Testis (tissue), 3 donors: ENCODE data around the gene TOX2. TPM values are rescaled to one million over a fixed set of nuclear protein-coding genes. Genes with fewer than 3 reads are reported as not detected.

Experiments
- DNase-seq: peaks from one replicate; pipeline ENCODE4 v3.0.0-alpha.2; 2019
- H3K27ac ChIP-seq, 2 donors: fragments of 200-600 bp; sonication (generic); one replicate each; pipeline ENCODE4 v1.5.1; 2019
- H3K27me3 ChIP-seq: fragments of 200-600 bp; sonication (generic); one replicate; pipeline ENCODE4 v1.5.1; 2019
- H3K36me3 ChIP-seq: fragments of 200-600 bp; sonication (generic); one replicate; pipeline ENCODE4 v1.5.1; 2017; ENCODE audit warnings: low read depth; ENCODE audit errors: missing control alignments
- H3K4me1 ChIP-seq: fragments of 200-600 bp; sonication (generic); one replicate; pipeline ENCODE4 v1.5.1; 2019
- H3K4me3 ChIP-seq, 2 donors: fragments of 200-600 bp; sonication (generic); one replicate each; pipeline ENCODE4 v1.5.1; 2017 to 2019
- H3K9me3 ChIP-seq: fragments of 200-600 bp; sonication (generic); one replicate; pipeline ENCODE4 v1.5.1; 2017
- POLR2A ChIP-seq: fragments of 450-650 bp; IDR thresholded peaks from one replicate; pipeline ENCODE4 v1.6.1; 2017; ENCODE audit warnings: antibody characterized with exemption, mild to moderate bottlenecking, moderate library complexity
- WGBS, 2 donors: methylation state at CpG; one replicate each; pipeline ENCODE4 v1.1.5; 2018; 5-methylcytosine and 5-hydroxymethylcytosine counted together
- intact Hi-C: fragments of 100-400 bp; cut with DNase I; formaldehyde crosslinking; loops from one replicate; pipeline ENCODE4 v1.15.1; 2023; ENCODE audit warnings: low total_unique reads
- polyA plus RNA-seq: library from polyadenylated mRNA; stranded (reverse); fragments of 350-450 nt; fragmentation: Illumina TruSeq; extraction: RNeasy Lipid Tissue Mini Kit (QIAGEN cat#74804); gene quantifications from one replicate; pipeline ENCODE4 v1.2.3, GENCODE V29; 2014; ENCODE audit warnings: low read depth, low replicate concordance; ENCODE audit not compliant: insufficient read depth
- total RNA-seq, 2 donors: library from RNA; depleted of rRNA; stranded (reverse); fragments of >200 nt; gene quantifications; one replicate each; pipeline ENCODE4 v1.2.3, GENCODE V29; 2016
- TF ChIP-seq, protein P1 (sequence below), 3 experiments: fragments of 450-650 bp in 2 of 3; fragments of 200-600 bp in 1 of 3; sonication (generic) in 1 of 3; IDR thresholded peaks; one replicate each; pipeline ENCODE4 v1.5.1; 2016 to 2019; ENCODE audit warnings: antibody characterized with exemption in 3 of 3, mild to moderate bottlenecking in 2 of 3, moderate library complexity in 1 of 3

TOX2 gene
- total and polyA plus RNA-seq, 3 donors from 2014 or later = 43.8 to 67.0 (median 48.1) TPM

DNA sequence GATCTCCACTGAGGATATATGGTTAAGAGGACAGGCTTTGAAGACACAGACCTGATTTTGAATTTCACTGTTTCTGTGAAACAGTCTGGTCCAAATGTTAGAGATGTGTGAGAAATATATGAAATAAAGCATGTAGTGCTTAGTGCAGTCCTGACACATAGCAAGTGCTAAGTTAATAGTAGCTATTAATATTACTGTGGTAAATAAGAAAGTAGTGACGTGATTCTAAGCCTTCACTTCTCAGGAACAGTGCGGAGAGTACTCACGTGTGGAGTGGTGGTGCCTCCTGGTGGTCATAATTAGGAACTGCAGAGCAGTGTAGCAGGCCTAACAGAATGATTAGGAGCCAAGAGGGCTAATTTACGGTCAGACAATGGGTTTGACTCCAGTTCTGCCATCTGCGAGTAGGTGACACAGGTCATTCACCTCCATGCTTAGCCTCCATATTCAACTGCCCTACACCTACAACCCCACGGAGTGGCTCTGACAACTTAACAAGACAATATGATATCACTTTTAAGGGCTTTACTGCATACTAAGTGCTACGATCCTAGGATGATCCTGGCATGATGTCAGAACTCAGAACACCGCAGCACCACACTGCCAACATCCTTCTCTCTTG lies 166.1 kb downstream of the TOX2 start:
- H3K27me3 ChIP-seq = no peaks in the 10 kb centered on the region
- no peak overlapping the region for H3K27ac ChIP-seq
- H3K4me3 ChIP-seq = no peak overlapping the region
- TF ChIP-seq POLR2A = no peak
- TF ChIP-seq, protein P1, sequence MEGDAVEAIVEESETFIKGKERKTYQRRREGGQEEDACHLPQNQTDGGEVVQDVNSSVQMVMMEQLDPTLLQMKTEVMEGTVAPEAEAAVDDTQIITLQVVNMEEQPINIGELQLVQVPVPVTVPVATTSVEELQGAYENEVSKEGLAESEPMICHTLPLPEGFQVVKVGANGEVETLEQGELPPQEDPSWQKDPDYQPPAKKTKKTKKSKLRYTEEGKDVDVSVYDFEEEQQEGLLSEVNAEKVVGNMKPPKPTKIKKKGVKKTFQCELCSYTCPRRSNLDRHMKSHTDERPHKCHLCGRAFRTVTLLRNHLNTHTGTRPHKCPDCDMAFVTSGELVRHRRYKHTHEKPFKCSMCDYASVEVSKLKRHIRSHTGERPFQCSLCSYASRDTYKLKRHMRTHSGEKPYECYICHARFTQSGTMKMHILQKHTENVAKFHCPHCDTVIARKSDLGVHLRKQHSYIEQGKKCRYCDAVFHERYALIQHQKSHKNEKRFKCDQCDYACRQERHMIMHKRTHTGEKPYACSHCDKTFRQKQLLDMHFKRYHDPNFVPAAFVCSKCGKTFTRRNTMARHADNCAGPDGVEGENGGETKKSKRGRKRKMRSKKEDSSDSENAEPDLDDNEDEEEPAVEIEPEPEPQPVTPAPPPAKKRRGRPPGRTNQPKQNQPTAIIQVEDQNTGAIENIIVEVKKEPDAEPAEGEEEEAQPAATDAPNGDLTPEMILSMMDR (IDR thresholded peaks at IDR 0.05) = peak; percentile 99 to 100 (median 99)
- no peaks in the 10 kb centered on the region for H3K4me1 ChIP-seq
- peak; percentile 90 for DNase-seq
- no peaks in the 10 kb centered on the region for H3K36me3 ChIP-seq
- H3K9me3 ChIP-seq = no peaks in the 10 kb centered on the region
- intact Hi-C loops = loop anchor here (2.0 kb wide), 1 partner anchor 332 kb away; no protein-coding TSS in a partner anchor
- WGBS, 2 donors = 18 to 19% methylated on average over 8 of the region's 8 CpGs

DNA sequence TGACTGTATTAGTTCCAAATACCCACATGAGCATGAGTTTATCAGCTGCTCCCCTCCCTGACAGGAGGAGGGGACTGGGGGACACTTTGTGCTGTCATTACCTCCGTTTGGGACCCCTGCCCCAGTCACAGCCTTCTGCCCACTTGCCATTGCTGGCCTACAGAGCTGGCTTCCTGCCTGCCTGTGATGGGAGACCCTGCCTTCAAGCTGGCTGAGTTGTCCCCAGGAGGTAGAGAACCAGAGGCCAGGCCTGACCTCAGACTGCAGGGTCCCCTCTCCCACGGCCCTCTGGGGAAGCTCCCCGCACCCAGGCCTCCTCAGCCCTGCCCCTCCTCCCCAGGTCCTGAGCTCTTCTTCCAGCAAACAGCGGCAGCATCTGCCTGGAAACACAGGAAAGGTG lies 166.8 kb downstream of the TOX2 start:
- Histone ChIP-seq H3K27ac (no peak overlapping the region), H3K4me3 (no peak overlapping the region), H3K36me3 (no peaks in the 10 kb centered on the region), H3K27me3 (no peaks in the 10 kb centered on the region), H3K4me1 (no peaks in the 10 kb centered on the region), H3K9me3 (no peaks in the 10 kb centered on the region)
- TF ChIP-seq POLR2A = no peak
- TF ChIP-seq, protein P1 (IDR thresholded peaks at IDR 0.05) = no peak
- DNase-seq = no peak
- intact Hi-C loops = loop anchor here (2.0 kb wide), 1 partner anchor 333 kb away; no protein-coding TSS in a partner anchor
- WGBS, 2 donors = 67 to 68% methylated on average over 4 of the region's 4 CpGs

DNA sequence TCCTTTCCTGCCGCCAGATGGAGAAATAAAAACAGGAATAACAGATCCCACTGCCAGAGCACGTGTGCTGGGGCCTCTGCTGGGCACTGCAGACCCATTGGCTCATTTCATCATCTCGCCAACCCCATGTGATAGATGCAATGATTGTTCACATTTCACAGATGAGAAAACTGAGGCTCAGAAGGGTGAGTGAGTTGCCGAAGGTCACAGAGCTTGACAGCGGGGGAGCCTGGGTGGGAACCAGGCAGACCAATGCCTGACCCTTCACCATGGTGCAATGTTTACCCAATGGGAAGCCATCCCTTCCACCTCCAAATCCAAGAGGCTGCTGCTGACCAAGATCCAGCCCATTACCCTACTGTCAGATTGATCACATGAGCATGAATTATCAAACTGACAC lies 167.2 kb downstream of the TOX2 start:
- H3K27ac ChIP-seq = no peak overlapping the region
- H3K4me1 ChIP-seq = no peaks in the 10 kb centered on the region
- TF ChIP-seq POLR2A = no peak
- TF ChIP-seq, protein P1 (IDR thresholded peaks at IDR 0.05) = no peak

DNA sequence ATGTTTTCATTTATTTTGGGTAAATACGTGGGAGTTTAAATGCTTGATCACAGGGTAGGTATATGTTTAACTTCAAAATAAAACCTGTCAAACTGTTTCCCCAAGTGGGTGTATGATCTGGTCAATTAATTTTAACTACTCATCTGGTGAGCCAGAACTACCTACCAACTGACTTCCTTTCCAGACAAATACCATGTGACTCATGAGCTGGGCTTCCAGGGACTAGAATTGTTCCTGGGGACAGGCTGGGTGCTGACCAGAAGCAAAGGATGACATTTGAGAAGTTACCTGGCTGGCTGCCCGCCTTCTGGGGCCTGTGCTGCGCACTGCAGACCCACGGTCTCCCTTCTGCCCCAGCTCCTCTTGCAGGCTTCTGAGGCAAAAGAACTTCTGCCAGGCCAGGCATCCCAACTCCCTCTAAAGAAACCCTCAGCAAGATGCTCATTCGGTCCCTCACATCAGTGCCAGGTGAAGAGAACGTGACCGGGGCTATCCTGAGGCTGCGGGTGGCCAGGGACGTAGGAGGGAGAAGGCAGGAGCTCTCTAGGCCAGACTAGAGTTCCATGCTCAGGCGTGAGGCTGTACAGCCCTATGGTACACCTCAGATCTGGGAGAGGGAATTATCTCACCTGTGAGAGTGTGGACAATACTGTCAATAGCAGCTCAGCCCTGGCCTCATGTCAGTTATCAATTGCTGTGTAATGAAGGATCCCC lies 168.7 kb downstream of the TOX2 start:
- TF ChIP-seq, protein P1 (IDR thresholded peaks at IDR 0.05) = no peak
- no peak for TF ChIP-seq POLR2A
- H3K27ac ChIP-seq = no peak overlapping the region
- 77 to 80% methylated on average over 9 to 10 of the region's 10 CpGs for WGBS, 2 donors
- H3K9me3 ChIP-seq = no peaks in the 10 kb centered on the region
- no peaks in the 10 kb centered on the region for H3K4me1 ChIP-seq
- no peak for DNase-seq
- intact Hi-C loops = no loop called here
- H3K27me3 ChIP-seq = no peaks in the 10 kb centered on the region
- no peaks in the 10 kb centered on the region for H3K36me3 ChIP-seq
- H3K4me3 ChIP-seq = no peak overlapping the region

More for the DNA sequence above, 167.2 kb downstream of the TOX2 start:
- DNase-seq = no peak
- Histone ChIP-seq H3K9me3 (no peaks in the 10 kb centered on the region), H3K36me3 (no peaks in the 10 kb centered on the region), H3K4me3 (no peak overlapping the region), H3K27me3 (no peaks in the 10 kb centered on the region)
- intact Hi-C loops = loop anchor here (2.0 kb wide), 1 partner anchor 333 kb away; no protein-coding TSS in a partner anchor
- WGBS, 2 donors = 82 to 89% methylated on average over 5 of the region's 5 CpGs
